Neural cell (in vitro differentiated cells): Measurements from ENCODE around the gene TRIB2. TPM values are rescaled to one million over a fixed set of nuclear protein-coding genes. Genes with fewer than 3 reads are reported as not detected.

Experiments
- H2AFZ ChIP-seq: fragments of 200-600, 300-800 bp; sonication (generic), shearing (Covaris generic); 2 replicates; pipeline ENCODE4 v1.6.0; 2014; ENCODE audit warnings: low read depth, mild to moderate bottlenecking, antibody characterized with exemption, low read length, moderate library complexity
- H3F3A ChIP-seq: fragments of 200-600 bp; shearing (Covaris generic); 2 replicates; pipeline ENCODE4 v1.6.1; 2016; ENCODE audit warnings: mild to moderate bottlenecking, moderate library complexity, mixed read lengths, antibody characterized with exemption, low read length; ENCODE audit not compliant: insufficient read depth, poor library complexity, severe bottlenecking
- H3K27ac ChIP-seq: fragments of 200-600, 300-800 bp; sonication (generic), shearing (Covaris generic); 2 replicates; pipeline ENCODE4 v1.5.1; 2014; ENCODE audit warnings: mild to moderate bottlenecking, low read length, moderate library complexity
- H3K27me3 ChIP-seq: fragments of 300-800, 200-600 bp; sonication (generic), shearing (Covaris generic); 2 replicates; pipeline ENCODE4 v1.6.0; 2014; ENCODE audit warnings: mild to moderate bottlenecking, low read depth, low read length, moderate library complexity; ENCODE audit not compliant: insufficient read depth
- H3K36me3 ChIP-seq: fragments of 300-800, 200-600 bp; sonication (generic), shearing (Covaris generic); 2 replicates; pipeline ENCODE4 v1.5.1; 2014; ENCODE audit warnings: mild to moderate bottlenecking, antibody characterized with exemption, low read length, moderate library complexity; ENCODE audit not compliant: insufficient read depth
- H3K4me2 ChIP-seq: fragments of 300-800, 200-600 bp; sonication (generic), shearing (Covaris generic); 2 replicates; pipeline ENCODE4 v1.6.0; 2014; ENCODE audit warnings: mild to moderate bottlenecking, low read length
- H3K4me3 ChIP-seq: fragments of 300-800, 200-600 bp; sonication (generic), shearing (Covaris generic); 2 replicates; pipeline ENCODE4 v1.5.1; 2014; ENCODE audit warnings: mild to moderate bottlenecking, low read length, moderate library complexity
- H3K79me2 ChIP-seq: fragments of 200-600 bp; shearing (Covaris generic); replicated peaks from 2 replicates; pipeline ENCODE4 v1.6.0; 2014; ENCODE audit warnings: mild to moderate bottlenecking, low read length, moderate library complexity; ENCODE audit not compliant: insufficient read depth
- H3K9ac ChIP-seq: fragments of 300-800, 200-600 bp; sonication (generic), shearing (Covaris generic); 2 replicates; pipeline ENCODE4 v1.6.1; 2016; ENCODE audit warnings: mild to moderate bottlenecking, low read length, mixed read lengths
- H3K9me2 ChIP-seq: fragments of 200-600 bp; shearing (Covaris generic); 2 replicates; pipeline ENCODE4 v1.6.1; 2016; ENCODE audit warnings: mild to moderate bottlenecking, low read length, mixed read lengths; ENCODE audit not compliant: insufficient read depth
- H3K9me3 ChIP-seq: fragments of 200-600, 300-800 bp; sonication (generic), shearing (Covaris generic); 2 replicates; pipeline ENCODE4 v1.6.1; 2016; ENCODE audit warnings: mild to moderate bottlenecking, mixed run types, low read length, moderate library complexity, mixed read lengths
- H4K20me1 ChIP-seq: fragments of 200-600 bp; shearing (Covaris generic); 2 replicates; pipeline ENCODE4 v1.6.1; 2016; ENCODE audit warnings: mild to moderate bottlenecking, mixed run types; ENCODE audit not compliant: insufficient read depth
- EP300 ChIP-seq: fragments of 450-650 bp; conservative IDR thresholded peaks from 2 replicates; pipeline ENCODE4 v1.6.1; 2014; ENCODE audit warnings: antibody characterized with exemption, mild to moderate bottlenecking, moderate library complexity; ENCODE audit not compliant: poor library complexity, severe bottlenecking
- EZH2 ChIP-seq: fragments of 200-600, 300-800 bp; shearing (Covaris generic), sonication (generic); IDR thresholded peaks from 2 replicates; pipeline ENCODE4 v1.6.1; 2014; ENCODE audit warnings: antibody characterized with exemption, low read length, borderline replicate concordance, mild to moderate bottlenecking; ENCODE audit not compliant: insufficient read depth, poor library complexity, severe bottlenecking
- MXI1 ChIP-seq: fragments of 450-650 bp; conservative IDR thresholded peaks from 2 replicates; pipeline ENCODE4 v1.6.1; 2014; ENCODE audit warnings: antibody characterized with exemption, mild to moderate bottlenecking; ENCODE audit not compliant: poor library complexity, severe bottlenecking
- POLR2AphosphoS5 ChIP-seq: IDR thresholded peaks from 2 replicates; pipeline ENCODE4 v1.6.1; 2012
- RAD21 ChIP-seq: fragments of 450-650 bp; conservative IDR thresholded peaks from 2 replicates; pipeline ENCODE4 v1.6.1; 2014; ENCODE audit warnings: antibody characterized with exemption, mild to moderate bottlenecking, moderate library complexity
- SMC3 ChIP-seq: fragments of 450-650 bp; conservative IDR thresholded peaks from 2 replicates; pipeline ENCODE4 v1.6.1; 2014; ENCODE audit warnings: antibody characterized with exemption, mild to moderate bottlenecking, moderate library complexity; ENCODE audit not compliant: poor library complexity
- TAF1 ChIP-seq: IDR thresholded peaks from 2 replicates; pipeline ENCODE4 v1.6.1; 2012; ENCODE audit warnings: low read depth
- polyA plus RNA-seq: library from polyadenylated mRNA; depleted of rRNA; stranded (reverse); fragments of >200 nt; gene quantifications from 2 replicates; pipeline ENCODE4 v1.2.3, GENCODE V29; 2014
- TF ChIP-seq, protein P1 (sequence below): fragments of 450-650 bp; IDR thresholded peaks from 2 replicates; pipeline ENCODE4 v1.5.1; 2014; ENCODE audit warnings: antibody characterized with exemption, mild to moderate bottlenecking, moderate library complexity; ENCODE audit not compliant: poor library complexity, severe bottlenecking
- TF ChIP-seq, protein P2 (sequence below): IDR thresholded peaks from 2 replicates; pipeline ENCODE4 v1.6.1; 2012; ENCODE audit warnings: borderline replicate concordance

TRIB2 gene
- polyA plus RNA-seq, 1 donor from 2014 or later = 123 TPM

DNA sequence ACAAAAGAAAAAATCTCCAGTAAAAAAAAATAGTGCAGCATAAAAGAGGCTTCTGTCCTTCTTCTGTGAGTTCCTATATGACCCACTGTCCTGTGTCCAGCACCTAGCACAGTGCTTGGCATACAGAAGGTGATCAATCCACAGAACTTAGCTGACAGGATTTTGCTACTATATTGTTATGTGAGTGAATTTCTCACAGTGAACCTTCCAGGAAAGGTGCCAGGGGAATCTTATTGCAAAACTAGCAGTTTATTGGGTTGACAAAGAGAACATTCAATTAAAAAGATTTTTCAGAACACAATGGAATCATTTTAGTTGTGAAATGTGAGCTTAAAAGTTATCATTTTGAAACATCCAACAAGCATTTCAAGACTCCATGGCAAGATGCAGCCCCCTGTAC, 12.4 kb upstream of the TRIB2 start:
- no peaks in the 10 kb centered on the region for H3F3A ChIP-seq
- H3K9ac ChIP-seq = no peak overlapping the region
- no peaks in the 10 kb centered on the region for H3K9me3 ChIP-seq
- H3K36me3 ChIP-seq = no peaks in the 10 kb centered on the region
- H2AFZ ChIP-seq = no peak overlapping the region
- H3K79me2 ChIP-seq = no peaks in the 10 kb centered on the region
- no peak overlapping the region for H3K4me2 ChIP-seq
- no peak for TF ChIP-seq SMC3
- TF ChIP-seq, protein P1, sequence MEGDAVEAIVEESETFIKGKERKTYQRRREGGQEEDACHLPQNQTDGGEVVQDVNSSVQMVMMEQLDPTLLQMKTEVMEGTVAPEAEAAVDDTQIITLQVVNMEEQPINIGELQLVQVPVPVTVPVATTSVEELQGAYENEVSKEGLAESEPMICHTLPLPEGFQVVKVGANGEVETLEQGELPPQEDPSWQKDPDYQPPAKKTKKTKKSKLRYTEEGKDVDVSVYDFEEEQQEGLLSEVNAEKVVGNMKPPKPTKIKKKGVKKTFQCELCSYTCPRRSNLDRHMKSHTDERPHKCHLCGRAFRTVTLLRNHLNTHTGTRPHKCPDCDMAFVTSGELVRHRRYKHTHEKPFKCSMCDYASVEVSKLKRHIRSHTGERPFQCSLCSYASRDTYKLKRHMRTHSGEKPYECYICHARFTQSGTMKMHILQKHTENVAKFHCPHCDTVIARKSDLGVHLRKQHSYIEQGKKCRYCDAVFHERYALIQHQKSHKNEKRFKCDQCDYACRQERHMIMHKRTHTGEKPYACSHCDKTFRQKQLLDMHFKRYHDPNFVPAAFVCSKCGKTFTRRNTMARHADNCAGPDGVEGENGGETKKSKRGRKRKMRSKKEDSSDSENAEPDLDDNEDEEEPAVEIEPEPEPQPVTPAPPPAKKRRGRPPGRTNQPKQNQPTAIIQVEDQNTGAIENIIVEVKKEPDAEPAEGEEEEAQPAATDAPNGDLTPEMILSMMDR = no peak
- no peak for TF ChIP-seq POLR2AphosphoS5
- TF ChIP-seq MXI1 = no peak
- TF ChIP-seq, protein P2, sequence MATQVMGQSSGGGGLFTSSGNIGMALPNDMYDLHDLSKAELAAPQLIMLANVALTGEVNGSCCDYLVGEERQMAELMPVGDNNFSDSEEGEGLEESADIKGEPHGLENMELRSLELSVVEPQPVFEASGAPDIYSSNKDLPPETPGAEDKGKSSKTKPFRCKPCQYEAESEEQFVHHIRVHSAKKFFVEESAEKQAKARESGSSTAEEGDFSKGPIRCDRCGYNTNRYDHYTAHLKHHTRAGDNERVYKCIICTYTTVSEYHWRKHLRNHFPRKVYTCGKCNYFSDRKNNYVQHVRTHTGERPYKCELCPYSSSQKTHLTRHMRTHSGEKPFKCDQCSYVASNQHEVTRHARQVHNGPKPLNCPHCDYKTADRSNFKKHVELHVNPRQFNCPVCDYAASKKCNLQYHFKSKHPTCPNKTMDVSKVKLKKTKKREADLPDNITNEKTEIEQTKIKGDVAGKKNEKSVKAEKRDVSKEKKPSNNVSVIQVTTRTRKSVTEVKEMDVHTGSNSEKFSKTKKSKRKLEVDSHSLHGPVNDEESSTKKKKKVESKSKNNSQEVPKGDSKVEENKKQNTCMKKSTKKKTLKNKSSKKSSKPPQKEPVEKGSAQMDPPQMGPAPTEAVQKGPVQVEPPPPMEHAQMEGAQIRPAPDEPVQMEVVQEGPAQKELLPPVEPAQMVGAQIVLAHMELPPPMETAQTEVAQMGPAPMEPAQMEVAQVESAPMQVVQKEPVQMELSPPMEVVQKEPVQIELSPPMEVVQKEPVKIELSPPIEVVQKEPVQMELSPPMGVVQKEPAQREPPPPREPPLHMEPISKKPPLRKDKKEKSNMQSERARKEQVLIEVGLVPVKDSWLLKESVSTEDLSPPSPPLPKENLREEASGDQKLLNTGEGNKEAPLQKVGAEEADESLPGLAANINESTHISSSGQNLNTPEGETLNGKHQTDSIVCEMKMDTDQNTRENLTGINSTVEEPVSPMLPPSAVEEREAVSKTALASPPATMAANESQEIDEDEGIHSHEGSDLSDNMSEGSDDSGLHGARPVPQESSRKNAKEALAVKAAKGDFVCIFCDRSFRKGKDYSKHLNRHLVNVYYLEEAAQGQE = no peak
- TF ChIP-seq EP300 = no peak
- H4K20me1 ChIP-seq = no peaks in the 10 kb centered on the region
- no peaks in the 10 kb centered on the region for H3K9me2 ChIP-seq
- H3K27me3 ChIP-seq = no peaks in the 10 kb centered on the region
- H3K4me3 ChIP-seq = no peak overlapping the region
- H3K27ac ChIP-seq = no peak overlapping the region

DNA sequence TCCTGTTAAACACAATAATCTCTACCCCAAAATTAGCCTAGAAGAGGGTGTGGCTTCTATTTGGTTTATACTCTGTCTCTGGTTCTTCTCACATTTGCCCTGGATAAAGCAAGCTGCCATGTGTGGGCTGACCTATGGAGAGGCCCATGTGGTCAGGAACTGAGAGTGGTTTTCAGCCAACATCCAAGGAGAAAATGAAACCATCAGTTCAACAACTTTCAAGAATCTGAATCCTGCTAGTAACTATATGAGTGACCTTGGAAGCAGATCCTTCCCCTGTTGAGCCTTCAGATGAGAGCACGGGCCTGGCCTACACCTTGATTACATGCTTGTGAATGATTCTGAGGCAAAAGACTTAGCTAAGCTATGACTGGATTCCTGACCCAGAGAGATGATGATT, 11.5 kb upstream of the TRIB2 start:
- H3K4me3 ChIP-seq = no peak overlapping the region
- no peak overlapping the region for H2AFZ ChIP-seq
- H3K9me2 ChIP-seq = no peaks in the 10 kb centered on the region
- no peak overlapping the region for H3K27ac ChIP-seq
- TF ChIP-seq SMC3 (no peak), MXI1 (no peak), POLR2AphosphoS5 (no peak), RAD21 (no peak), EP300 (no peak), TAF1 (no peak), EZH2 (no peak)
- TF ChIP-seq, protein P1 = no peak
- TF ChIP-seq, protein P2 = no peak
- no peaks in the 10 kb centered on the region for H3K9me3 ChIP-seq
- H3K9ac ChIP-seq = no peak overlapping the region
- H3K27me3 ChIP-seq = no peaks in the 10 kb centered on the region
- no peaks in the 10 kb centered on the region for H4K20me1 ChIP-seq
- no peak overlapping the region for H3K4me2 ChIP-seq
- H3F3A ChIP-seq = no peaks in the 10 kb centered on the region
- no peaks in the 10 kb centered on the region for H3K36me3 ChIP-seq
- no peaks in the 10 kb centered on the region for H3K79me2 ChIP-seq
